Thoracic aorta endothelial cell (primary cell): Measurements from ENCODE around the gene MTFP1. TPM values are rescaled to one million over a fixed set of nuclear protein-coding genes. Genes with fewer than 3 reads are reported as not detected.

ENCODE experiments used
- small RNA-seq: library from RNA; depleted of rRNA; stranded (forward); fragments of <200 nt; gene quantifications from one replicate; pipeline ENCODE3, GENCODE V24; 2012
- total RNA-seq: library from RNA; depleted of rRNA; stranded (reverse); fragments of >200 nt; gene quantifications from 2 replicates; pipeline ENCODE4 v1.2.3, GENCODE V29; 2012

The MTFP1 gene
- total RNA-seq, result 30.1 and 40.9 TPM in 2 replicates

GRCh38 chr22:30425616-30426387 is at the start of gene MTFP1:
Gene MTFP1, plus strand, starts transcription at chr22:30425768. Its CDS starts 112 bp downstream, at chr22:30425880.

GRCh38 chr22:30386960-30387827 is 38.4 kb upstream of the MTFP1 start, which contains the start of gene RNF215:
Gene RNF215, minus strand, starts transcription at chr22:30387411. Its CDS starts 98 bp downstream, at chr22:30387313.

DNA sequence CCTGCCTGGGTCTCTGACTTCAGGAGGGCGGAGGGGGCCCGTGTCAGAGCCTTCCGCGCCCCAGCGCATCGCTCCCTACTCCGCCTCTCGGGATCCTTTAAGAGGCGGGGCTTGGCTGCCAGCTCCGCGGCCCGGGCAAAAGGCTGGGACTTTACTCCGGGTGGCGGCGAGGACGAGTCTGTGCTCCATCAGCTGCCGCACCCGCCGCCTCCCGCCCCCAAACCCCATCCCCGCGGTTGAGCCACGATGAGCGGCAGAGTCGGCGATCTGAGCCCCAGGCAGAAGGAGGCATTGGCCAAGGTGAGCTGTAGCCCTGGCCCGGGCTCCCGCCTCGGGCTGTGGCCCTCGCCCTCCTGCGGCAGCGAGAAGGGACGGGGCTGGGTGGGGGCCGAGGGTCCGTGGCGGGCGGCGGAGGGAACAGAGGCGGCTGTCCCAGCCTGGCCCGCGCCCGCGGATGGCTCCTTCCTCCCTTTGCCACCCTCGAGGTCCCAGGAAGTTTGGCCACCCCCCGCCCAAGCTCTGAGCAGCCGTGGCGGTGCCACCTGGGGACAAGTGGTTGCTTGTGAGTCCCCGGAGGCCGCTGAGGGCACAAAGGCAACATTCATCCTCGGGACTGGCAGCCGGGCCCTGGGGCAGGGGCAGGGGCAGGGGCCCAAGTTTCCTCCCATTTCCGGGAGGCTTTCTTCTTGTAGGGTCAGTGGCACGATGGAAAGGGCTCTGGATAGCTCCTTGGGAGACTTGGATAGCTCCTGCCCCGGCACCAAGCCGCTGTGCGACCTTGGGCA is 28.5 kb upstream of the MTFP1 start, which contains the start of gene SEC14L2:
Gene SEC14L2, plus strand, starts transcription at position 148 of the 785 bp plus-strand sequence. Its CDS starts 99 bp downstream, at position 247.

DNA sequence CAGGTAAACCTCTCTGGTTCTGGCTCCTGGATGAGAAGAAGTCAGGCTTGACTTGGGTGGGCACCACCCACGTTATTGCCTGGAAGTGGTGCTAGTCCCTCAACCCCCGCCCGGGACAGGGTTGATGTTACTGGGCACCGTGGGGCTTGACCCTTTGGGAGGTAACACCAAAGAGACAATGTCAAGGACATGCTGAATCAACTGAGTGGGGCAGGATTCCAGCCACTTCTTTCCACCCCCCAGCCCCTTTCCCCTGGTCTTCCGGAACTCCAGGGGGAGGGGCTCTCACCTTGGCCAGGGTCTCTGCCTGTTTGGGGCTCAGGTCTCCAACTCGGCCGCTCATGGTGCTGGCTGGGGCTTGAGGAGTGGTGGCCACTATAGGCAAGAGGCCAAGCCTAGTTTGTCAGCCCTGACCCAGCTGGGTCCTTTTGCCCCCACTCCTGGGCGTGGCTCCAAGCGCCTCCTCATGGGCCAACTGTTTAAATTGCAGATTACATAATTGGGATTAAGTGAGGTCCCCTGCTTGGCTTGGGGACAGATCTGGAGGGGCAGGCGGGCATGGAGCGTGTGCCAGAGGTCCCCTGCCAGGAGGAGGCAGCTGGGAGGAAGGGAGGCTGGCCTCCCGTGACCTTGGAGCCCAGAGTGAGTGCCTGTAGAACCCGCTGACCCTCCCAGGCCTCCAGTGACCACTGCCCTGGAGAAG is 46.2 kb downstream of the MTFP1 start, which contains the start of gene SEC14L3:
Gene SEC14L3, minus strand, starts transcription at position 402 of the 703 bp plus-strand sequence. Its CDS starts 59 bp downstream, at position 343.

Small RNA genes lying within 50 kb of the gene (small RNA-seq; reads per million reads assigned to genes)
- gene AC004832.3 (not detected), gene RNU6-564P (not detected)

Other genes starting within 250 kb of the MTFP1 start
- gene LIF, start 179.0 kb upstream of the MTFP1 start, total RNA-seq, result 0.27 and 0.86 TPM in 2 replicates
- not detected in 2 replicates for gene OSM, start 158.9 kb upstream of the MTFP1 start, total RNA-seq
- gene CASTOR1, start 136.3 kb upstream of the MTFP1 start, total RNA-seq, result 4.3 and 7.4 TPM in 2 replicates
- 6.3 and 8.2 TPM in 2 replicates for gene TBC1D10A, start 98.8 kb upstream of the MTFP1 start, total RNA-seq
- 40.0 and 62.1 TPM in 2 replicates for gene SF3A1, start 68.9 kb upstream of the MTFP1 start, total RNA-seq
- 0.93 and 1.7 TPM in 2 replicates for gene CCDC157, start 68.8 kb upstream of the MTFP1 start, total RNA-seq
- 10.2 and 10.8 TPM in 2 replicates for gene RNF215, start 38.4 kb upstream of the MTFP1 start, total RNA-seq
- 37.0 and 38.5 TPM in 2 replicates for gene SEC14L2, start 28.8 kb upstream of the MTFP1 start, total RNA-seq
- not detected in 2 replicates for gene SEC14L3, start 46.2 kb downstream of the MTFP1 start, total RNA-seq
- not detected in 2 replicates for gene SEC14L4, start 79.9 kb downstream of the MTFP1 start, total RNA-seq
- gene SEC14L6, start 121.0 kb downstream of the MTFP1 start, total RNA-seq, result 0.29 TPM in 1 of 2 replicates, not detected in the other
- gene GAL3ST1, start 148.9 kb downstream of the MTFP1 start, total RNA-seq, result not detected in 2 replicates
- 81.3 and 90.4 TPM in 2 replicates for gene PES1, start 166.1 kb downstream of the MTFP1 start, total RNA-seq
- gene TCN2, start 181.4 kb downstream of the MTFP1 start, total RNA-seq, result 33.7 and 52.9 TPM in 2 replicates
- gene SLC35E4, start 210.0 kb downstream of the MTFP1 start, total RNA-seq, result 17.0 and 28.1 TPM in 2 replicates
- 19.0 and 25.7 TPM in 2 replicates for gene DUSP18, start 242.1 kb downstream of the MTFP1 start, total RNA-seq